HG03457 (cell line): Measurements from ENCODE around the gene GRID2.

Experiments used
- ATAC-seq: cut with Tn5 transposase; IDR thresholded peaks from one replicate; pipeline ENCODE4 v1.9.1; 2021; ENCODE audit warnings: moderate number of reproducible peaks; ENCODE audit not compliant: unreplicated experiment

GRID2 gene

GRCh38 chr4:93775551-93775950 is 1471.8 kb downstream of the GRID2 start:
- no peak for ATAC-seq

- no peak for ATAC-seq
These were observed 1472.8 kb downstream of the GRID2 start for GRCh38 chr4:93776386-93777080.

- ATAC-seq, result no peak
These were observed 1473.3 kb downstream of the GRID2 start for GRCh38 chr4:93777081-93777460.

GRCh38 chr4:93779228-93779627 is 1475.5 kb downstream of the GRID2 start:
- ATAC-seq, result no peak

GRCh38 chr4:93780080-93780479 is 1476.3 kb downstream of the GRID2 start:
- no peak for ATAC-seq

- ATAC-seq, result no peak
These were observed 1477.4 kb downstream of the GRID2 start for GRCh38 chr4:93781198-93781597.

GRCh38 chr4:93786149-93786548 is 1482.4 kb downstream of the GRID2 start:
- ATAC-seq, result no peak

GRCh38 chr4:93788712-93789111 is 1484.9 kb downstream of the GRID2 start:
- no peak for ATAC-seq

- peak; percentile 81 for ATAC-seq
These were observed 1487.9 kb downstream of the GRID2 start for GRCh38 chr4:93791570-93792195.

GRCh38 chr4:93802045-93802444 is 1498.3 kb downstream of the GRID2 start:
- no peak for ATAC-seq

GRCh38 chr4:93809773-93810172 is 1506.0 kb downstream of the GRID2 start:
- ATAC-seq, result no peak

- ATAC-seq, result no peak
These were observed 1506.7 kb downstream of the GRID2 start for GRCh38 chr4:93810340-93810992.

GRCh38 chr4:93813092-93813491 is 1509.3 kb downstream of the GRID2 start:
- no peak for ATAC-seq

- no peak for ATAC-seq
These were observed 1510.4 kb downstream of the GRID2 start for GRCh38 chr4:93814141-93814540.

- no peak for ATAC-seq
These were observed 1511.0 kb downstream of the GRID2 start for GRCh38 chr4:93814722-93815121.
